HG02588 (cell line): ENCODE results near the gene ATP6V0A1.
A peak's percentile ranks its signal among the peaks of the same experiment; 100 is the strongest.

Source experiments
- ATAC-seq: cut with Tn5 transposase; IDR thresholded peaks from one replicate; pipeline ENCODE4 v1.9.1; 2021; ENCODE audit warnings: mild to moderate bottlenecking, moderate library complexity; ENCODE audit not compliant: unreplicated experiment

The ATP6V0A1 gene

GRCh38 chr17:42518046-42518754, 59.5 kb downstream of the ATP6V0A1 start:
- ATAC-seq: no peak

GRCh38 chr17:42518755-42519545, 60.3 kb downstream of the ATP6V0A1 start:
- ATAC-seq: no peak

- no peak for ATAC-seq
Observed at GRCh38 chr17:42519546-42520491, 61.1 kb downstream of the ATP6V0A1 start.

GRCh38 chr17:42520540-42520951, 61.9 kb downstream of the ATP6V0A1 start:
- ATAC-seq: no peak

GRCh38 chr17:42521036-42521435, 62.4 kb downstream of the ATP6V0A1 start:
- ATAC-seq: no peak

GRCh38 chr17:42521666-42522262, 63.1 kb downstream of the ATP6V0A1 start:
- ATAC-seq: no peak

GRCh38 chr17:42522263-42522790, 63.6 kb downstream of the ATP6V0A1 start:
- no peak for ATAC-seq

- ATAC-seq: no peak
Observed at GRCh38 chr17:42522798-42523278, 64.2 kb downstream of the ATP6V0A1 start.

- ATAC-seq: no peak
Observed at GRCh38 chr17:42525221-42525620, 66.5 kb downstream of the ATP6V0A1 start.

GRCh38 chr17:42526031-42526444, 67.4 kb downstream of the ATP6V0A1 start:
- ATAC-seq: no peak

- no peak for ATAC-seq
Observed at GRCh38 chr17:42527932-42528331, 69.3 kb downstream of the ATP6V0A1 start.

GRCh38 chr17:42529061-42529460, 70.4 kb downstream of the ATP6V0A1 start:
- no peak for ATAC-seq

GRCh38 chr17:42530952-42531454, 72.3 kb downstream of the ATP6V0A1 start:
- no peak for ATAC-seq

- ATAC-seq: no peak
Observed at GRCh38 chr17:42531455-42532354, 73.0 kb downstream of the ATP6V0A1 start.

GRCh38 chr17:42535155-42536047, 76.7 kb downstream of the ATP6V0A1 start:
- no peak for ATAC-seq

GRCh38 chr17:42536048-42536371, 77.3 kb downstream of the ATP6V0A1 start, which contains the start of gene NAGLU:
TSS of gene NAGLU (plus strand) at chr17:42536241. CDS start at chr17:42536273, 32 bp downstream.
- ATAC-seq: peak; percentile 81

- peak; percentile 62 for ATAC-seq
Observed at GRCh38 chr17:42536372-42537155, 77.9 kb downstream of the ATP6V0A1 start.
